NCI-H146 (cell line): ENCODE measurements around the gene FSTL1.

Experiments
- DNase-seq: peaks from one replicate; lab custom pipeline; 2025; lab: John Stamatoyannopoulos, UW

The FSTL1 gene

GRCh38 chr3:120450600-120451271, at the start of gene FSTL1:
Gene FSTL1 (minus strand): TSS chr3:120450992. CDS start chr3:120450746, 246 bp downstream.
- peak; percentile 51 for DNase-seq

GRCh38 chr3:120498556-120499346, 48.0 kb upstream of the FSTL1 start:
- DNase-seq, result no peak

- DNase-seq, result no peak
Measured at GRCh38 chr3:120497818-120498217, 47.0 kb upstream of the FSTL1 start.

- no peak for DNase-seq
Measured at GRCh38 chr3:120497336-120497735, 46.5 kb upstream of the FSTL1 start.

- DNase-seq, result no peak
Measured at GRCh38 chr3:120496278-120497002, 45.6 kb upstream of the FSTL1 start.

GRCh38 chr3:120495809-120496208, 45.0 kb upstream of the FSTL1 start:
- no peak for DNase-seq

GRCh38 chr3:120492103-120492502, 41.3 kb upstream of the FSTL1 start:
- no peak for DNase-seq

GRCh38 chr3:120489421-120489820, 38.6 kb upstream of the FSTL1 start:
- DNase-seq, result no peak

- DNase-seq, result no peak
Measured at GRCh38 chr3:120488296-120488695, 37.5 kb upstream of the FSTL1 start.

- no peak for DNase-seq
Measured at GRCh38 chr3:120487191-120487650, 36.4 kb upstream of the FSTL1 start.

GRCh38 chr3:120481081-120481480, 30.3 kb upstream of the FSTL1 start:
- DNase-seq, result no peak

GRCh38 chr3:120477781-120478180, 27.0 kb upstream of the FSTL1 start:
- DNase-seq, result no peak

- no peak for DNase-seq
Measured at GRCh38 chr3:120475722-120476377, 25.1 kb upstream of the FSTL1 start.

GRCh38 chr3:120473896-120474675, 23.3 kb upstream of the FSTL1 start:
- no peak for DNase-seq

- no peak for DNase-seq
Measured at GRCh38 chr3:120473389-120473788, 22.6 kb upstream of the FSTL1 start.

- DNase-seq, result no peak
Measured at GRCh38 chr3:120472121-120472844, 21.5 kb upstream of the FSTL1 start.

GRCh38 chr3:120471643-120472042, 20.9 kb upstream of the FSTL1 start:
- no peak for DNase-seq

GRCh38 chr3:120470870-120471269, 20.1 kb upstream of the FSTL1 start:
- DNase-seq, result no peak

GRCh38 chr3:120469882-120470301, 19.1 kb upstream of the FSTL1 start:
- DNase-seq, result no peak

GRCh38 chr3:120469440-120469839, 18.6 kb upstream of the FSTL1 start:
- DNase-seq, result no peak
